SH-SY5Y (cell line): Measurements from ENCODE around the gene ZSWIM3.
A peak's percentile ranks its signal among the peaks of the same experiment; 100 is the strongest.

Source experiments
- GATA2 ChIP-seq: IDR thresholded peaks from 2 replicates; pipeline ENCODE4 v1.6.1; 2011; ENCODE audit warnings: mild to moderate bottlenecking, low read depth, low read length
- GATA3 ChIP-seq: IDR thresholded peaks from 2 replicates; pipeline ENCODE4 v1.6.1; 2011; ENCODE audit warnings: low read depth, mild to moderate bottlenecking, low read length, moderate library complexity

DNA sequence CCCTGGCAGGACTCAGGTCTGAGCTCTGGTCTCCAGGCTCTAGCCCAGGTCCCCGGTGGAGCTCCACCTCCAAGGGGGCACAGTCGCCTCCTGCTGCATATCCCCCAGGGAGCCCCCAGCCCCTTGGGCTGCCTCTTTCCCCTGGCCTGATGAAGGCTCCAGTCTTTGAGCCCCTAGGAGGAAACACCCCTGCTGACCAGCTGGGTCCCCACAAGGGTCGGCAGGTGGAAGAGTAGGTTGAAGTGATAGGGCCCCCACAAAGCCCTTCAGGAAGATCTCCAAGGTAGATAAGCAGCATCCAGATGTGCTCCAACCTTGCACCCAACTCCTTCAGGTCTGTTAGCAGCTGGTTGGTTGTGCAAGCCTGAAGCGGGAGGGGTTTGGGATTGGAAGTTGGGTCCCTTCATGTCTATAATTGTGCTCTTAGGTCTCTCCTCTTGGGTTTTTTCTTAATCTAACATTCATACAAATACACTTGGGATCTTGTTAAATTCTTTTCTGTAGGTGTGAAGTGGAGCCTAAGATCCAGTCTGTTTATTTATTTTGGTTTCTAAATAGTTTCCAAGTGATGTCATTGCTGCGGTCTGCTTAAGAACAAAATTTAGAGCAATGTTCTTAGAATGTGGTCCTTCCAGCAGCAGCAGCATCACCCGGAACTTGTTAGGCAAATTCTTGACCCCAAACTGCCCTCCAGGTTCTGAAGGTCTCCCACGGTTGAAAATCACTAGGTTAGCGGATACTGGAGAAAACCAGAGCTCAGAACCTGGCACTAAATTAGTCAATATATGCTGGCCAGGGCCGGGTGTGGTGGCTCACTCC lies 39.8 kb upstream of the ZSWIM3 start:
- peak; percentile 18; the same call in 1 of the 2 replicates for TF ChIP-seq GATA2
- no peak for TF ChIP-seq GATA3
